K562 (cell line): ENCODE measurements around the gene TTBK2.

Experiments used
- BACH1 ChIP-seq: fragments of 200-800 bp; sonication (Bioruptor generic); IDR thresholded peaks from 2 replicates; pipeline ENCODE4 v1.6.1; 2016; ENCODE audit warnings: missing genetic modification characterization, missing compliant biosample characterization
- CTCF ChIP-seq, 3 experiments: IDR thresholded peaks in 2 of 3; conservative IDR thresholded peaks in 1 of 3; 2 replicates each; pipeline ENCODE4 v1.5.1; 2011 to 2012; ENCODE audit warnings: low read length in 3 of 3, mild to moderate bottlenecking in 3 of 3, control low read depth in 2 of 3, improper control_type of control experiment in 1 of 3, inconsistent platforms in 1 of 3, low read depth in 1 of 3, mixed read lengths in 1 of 3, moderate library complexity in 1 of 3; ENCODE audit not compliant: insufficient read depth in 2 of 3
- E2F1 ChIP-seq: sonication (generic); formaldehyde crosslinking; IDR thresholded peaks from 2 replicates; pipeline ENCODE4 v1.8.1; 2023; ENCODE audit warnings: mild to moderate bottlenecking, missing genetic modification reagents, moderate library complexity
- ELF2 ChIP-seq: fragments of 250-450 bp; sonication (Bioruptor Pico); IDR thresholded peaks from 2 replicates; pipeline ENCODE4 v1.5.0; 2021; ENCODE audit warnings: mild to moderate bottlenecking
- EWSR1 ChIP-seq: fragments of 450-650 bp; IDR thresholded peaks from 2 replicates; pipeline ENCODE4 v1.6.1; 2018; ENCODE audit warnings: borderline replicate concordance, mild to moderate bottlenecking, low read depth, moderate library complexity; ENCODE audit not compliant: partially characterized antibody
- MEF2D ChIP-seq: conservative IDR thresholded peaks from 2 replicates; pipeline ENCODE4 v1.6.1; 2016; ENCODE audit warnings: low read depth, missing genetic modification characterization, missing compliant biosample characterization
- MTA1 ChIP-seq: fragments of 450-650 bp; IDR thresholded peaks from 2 replicates; pipeline ENCODE4 v1.6.1; 2017; ENCODE audit warnings: borderline replicate concordance
- PBX2 ChIP-seq, 2 experiments: IDR thresholded peaks in 1 of 2; conservative IDR thresholded peaks in 1 of 2; 2 replicates each; pipeline ENCODE4 v1.6.1; 2016; ENCODE audit warnings: low read depth in 2 of 2, mild to moderate bottlenecking in 1 of 2, missing compliant biosample characterization in 1 of 2, missing genetic modification characterization in 1 of 2, moderate library complexity in 1 of 2
- POLR2A ChIP-seq: fragments of 450-650 bp; conservative IDR thresholded peaks from 2 replicates; pipeline ENCODE4 v1.6.1; 2016
- POLR2AphosphoS5 ChIP-seq: IDR thresholded peaks from 2 replicates; pipeline ENCODE4 v1.6.1; 2011; ENCODE audit warnings: mild to moderate bottlenecking, low read depth, low read length, moderate library complexity; ENCODE audit not compliant: control insufficient read depth, insufficient read depth
- RB1 ChIP-seq: fragments of 450-650 bp; IDR thresholded peaks from 2 replicates; pipeline ENCODE4 v1.6.1; 2017; ENCODE audit warnings: low read depth, mild to moderate bottlenecking
- SMARCC2 ChIP-seq: fragments of 450-650 bp; IDR thresholded peaks from 2 replicates; pipeline ENCODE4 v1.6.1; 2017; ENCODE audit warnings: antibody characterized with exemption, moderate library complexity, mild to moderate bottlenecking, low read depth
- TAF7 ChIP-seq: fragments of 450-650 bp; IDR thresholded peaks from 2 replicates; pipeline ENCODE4 v1.6.1; 2016; ENCODE audit warnings: missing genetic modification characterization, missing compliant biosample characterization
- ZNF79 ChIP-seq: fragments of 250-450 bp; sonication (Bioruptor Pico); IDR thresholded peaks from 2 replicates; pipeline ENCODE4 v1.4.0; 2020; ENCODE audit warnings: low read depth, mild to moderate bottlenecking, moderate library complexity

- TF ChIP-seq RB1: no peak
- no peak for TF ChIP-seq POLR2A
- no peak for TF ChIP-seq E2F1 (CRISPR knock-in tag)
- TF ChIP-seq CTCF (IDR thresholded peaks at IDR 0.05 in 2 of 3, conservative IDR thresholded peaks at IDR 0.05 in 1 of 3; ENCODE audit: insufficient read depth in 2 of 3, low read depth in 1 of 3, low read length in 3 of 3): no peak
- no peak for TF ChIP-seq ZNF79 (CRISPR knock-in tag)
- TF ChIP-seq PBX2 (CRISPR knock-in tag; IDR thresholded peaks at IDR 0.05; ENCODE audit: low read depth): no peak
- TF ChIP-seq PBX2 (tag; conservative IDR thresholded peaks at IDR 0.05; ENCODE audit: low read depth): no peak
- no peak for TF ChIP-seq MEF2D
- TF ChIP-seq BACH1 (tag): no peak
- no peak for TF ChIP-seq SMARCC2
- TF ChIP-seq ELF2: no peak
- TF ChIP-seq MTA1: no peak
- no peak for TF ChIP-seq POLR2AphosphoS5
- no peak for TF ChIP-seq EWSR1
- TF ChIP-seq TAF7 (tag): no peak
Measured at GRCh38 chr15:42710662-42711061, 209.9 kb downstream of the TTBK2 start.
